WTC11 (cell line): ENCODE results near the gene SLC25A6. TPM values are rescaled to one million over a fixed set of nuclear protein-coding genes. Genes with fewer than 3 reads are reported as not detected.

Experiments
- CBFB ChIP-seq: sonication (generic); formaldehyde crosslinking; IDR thresholded peaks from 2 replicates; pipeline ENCODE4 v1.8.1; 2022; ENCODE audit warnings: mild to moderate bottlenecking, low read depth, missing genetic modification reagents
- CREB1 ChIP-seq: sonication (generic); formaldehyde crosslinking; IDR thresholded peaks from 2 replicates; pipeline ENCODE4 v1.8.0; 2023; ENCODE audit warnings: mild to moderate bottlenecking, missing genetic modification reagents
- FOXK1 ChIP-seq: sonication (generic); formaldehyde crosslinking; IDR thresholded peaks from 2 replicates; pipeline ENCODE4 v1.8.0; 2022; ENCODE audit warnings: mild to moderate bottlenecking, moderate library complexity, missing genetic modification reagents
- HMGA2 ChIP-seq: fragments of 250-450 bp; sonication (Bioruptor Pico); IDR thresholded peaks from 2 replicates; pipeline ENCODE4 v1.4.0; 2021; ENCODE audit warnings: mild to moderate bottlenecking, moderate library complexity
- IRF2 ChIP-seq: sonication (generic); formaldehyde crosslinking; IDR thresholded peaks from 2 replicates; pipeline ENCODE4 v1.8.0; 2022; ENCODE audit warnings: low read depth, missing genetic modification reagents, borderline replicate concordance
- KAT7 ChIP-seq: sonication (generic); formaldehyde crosslinking; IDR thresholded peaks from 2 replicates; pipeline ENCODE4 v1.8.1; 2023; ENCODE audit warnings: missing genetic modification reagents, mild to moderate bottlenecking, borderline replicate concordance
- MYBL2 ChIP-seq: sonication (generic); formaldehyde crosslinking; IDR thresholded peaks from 2 replicates; pipeline ENCODE4 v1.8.1; 2023; ENCODE audit warnings: mild to moderate bottlenecking, moderate library complexity, missing genetic modification reagents
- NR1H2 ChIP-seq: sonication (generic); formaldehyde crosslinking; IDR thresholded peaks from 2 replicates; pipeline ENCODE4 v1.9.0; 2021; ENCODE audit warnings: mild to moderate bottlenecking, moderate library complexity, missing genetic modification reagents
- SMAD3 ChIP-seq: sonication (generic); formaldehyde crosslinking; IDR thresholded peaks from 2 replicates; pipeline ENCODE4 v1.8.0; 2022; ENCODE audit warnings: missing genetic modification reagents, mild to moderate bottlenecking, borderline replicate concordance
- ZNF232 ChIP-seq: sonication (generic); formaldehyde crosslinking; IDR thresholded peaks from 2 replicates; pipeline ENCODE4 v1.8.0; 2022; ENCODE audit warnings: mild to moderate bottlenecking, missing genetic modification reagents
- total RNA-seq: library from RNA; stranded (reverse); gene quantifications from 3 replicates; pipeline ENCODE4 v1.2.3, GENCODE V29; 2021
- TF ChIP-seq, protein P1 (sequence below): fragments of 250-450 bp; sonication (Bioruptor Pico); IDR thresholded peaks from 2 replicates; pipeline ENCODE4 v1.9.0; 2021; ENCODE audit warnings: mild to moderate bottlenecking, borderline replicate concordance
- TF ChIP-seq, protein P2 (sequence below): sonication (generic); formaldehyde crosslinking; IDR thresholded peaks from 2 replicates; pipeline ENCODE4 v1.8.0; 2022; ENCODE audit warnings: mild to moderate bottlenecking, missing genetic modification reagents
- TF ChIP-seq, protein P3 (sequence below): fragments of 250-450 bp; sonication (Bioruptor Pico); IDR thresholded peaks from 2 replicates; pipeline ENCODE4 v1.9.0; 2021; ENCODE audit warnings: mild to moderate bottlenecking
- TF ChIP-seq, protein P4 (sequence below): sonication (generic); formaldehyde crosslinking; IDR thresholded peaks from 2 replicates; pipeline ENCODE4 v1.8.1; 2023; ENCODE audit warnings: mild to moderate bottlenecking, missing genetic modification reagents, borderline replicate concordance
- TF ChIP-seq, protein P5 (sequence below): sonication (generic); formaldehyde crosslinking; IDR thresholded peaks from 2 replicates; pipeline ENCODE4 v1.8.1; 2023; ENCODE audit warnings: mild to moderate bottlenecking, missing genetic modification reagents, moderate library complexity
- TF ChIP-seq, protein P6 (sequence below): fragments of 250-450 bp; sonication (Bioruptor Pico); IDR thresholded peaks from 2 replicates; pipeline ENCODE4 v2.1.2; 2022; ENCODE audit warnings: mild to moderate bottlenecking, moderate library complexity
- TF ChIP-seq, protein P7 (sequence below): sonication (generic); formaldehyde crosslinking; IDR thresholded peaks from 2 replicates; pipeline ENCODE4 v1.8.1; 2023; ENCODE audit warnings: mild to moderate bottlenecking, missing genetic modification reagents, moderate library complexity
- TF ChIP-seq, protein P8 (sequence below): sonication (generic); formaldehyde crosslinking; IDR thresholded peaks from 2 replicates; pipeline ENCODE4 v1.8.1; 2023; ENCODE audit warnings: mild to moderate bottlenecking, missing genetic modification reagents
- TF ChIP-seq, protein P9 (sequence below): sonication (generic); formaldehyde crosslinking; conservative IDR thresholded peaks from 2 replicates; pipeline ENCODE4 v1.8.1; 2023; ENCODE audit warnings: mild to moderate bottlenecking, low read depth, missing genetic modification reagents, moderate library complexity
- TF ChIP-seq, protein P10 (sequence below): sonication (generic); formaldehyde crosslinking; IDR thresholded peaks from 2 replicates; pipeline ENCODE4 v1.8.1; 2022; ENCODE audit warnings: missing genetic modification reagents, borderline replicate concordance

The SLC25A6 gene
- total RNA-seq, 1 experiment from 2014 or later = 627 TPM

DNA sequence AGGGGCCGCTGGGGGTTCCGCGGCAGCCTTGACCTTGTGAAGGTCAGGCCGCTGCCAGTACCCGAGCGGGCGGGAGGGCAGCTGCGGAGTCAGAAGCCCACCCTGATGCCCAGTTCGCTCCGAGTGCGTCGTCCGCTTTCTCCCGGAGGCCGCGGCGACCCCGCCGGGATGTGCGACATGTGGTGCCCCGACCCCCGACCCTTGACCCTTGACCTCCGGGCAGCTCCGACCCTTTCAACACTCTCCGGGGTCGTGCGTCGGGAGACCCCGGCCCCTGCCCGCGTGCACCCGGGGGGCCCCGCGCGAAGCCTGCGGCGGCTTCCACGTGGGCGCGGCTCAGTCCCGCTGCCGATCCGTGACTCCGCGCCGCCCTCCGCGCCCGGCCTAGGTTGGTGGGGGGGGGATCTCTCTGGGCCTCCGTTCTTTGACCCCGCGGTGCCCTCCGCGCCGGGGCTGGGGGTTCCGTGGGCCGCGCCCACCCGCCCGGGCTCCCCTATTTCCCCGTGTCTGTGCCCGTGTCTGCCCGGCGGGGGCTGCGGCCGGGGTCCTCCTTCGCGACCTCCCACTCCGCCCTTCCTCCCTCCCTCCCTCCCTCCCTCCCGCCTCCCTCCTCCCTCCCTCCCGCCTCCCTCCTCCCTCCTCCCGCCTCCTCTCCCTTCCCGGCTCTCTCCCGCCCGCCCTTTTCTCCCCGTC, 609 bp upstream of the SLC25A6 start (continued):
- TF ChIP-seq, protein P1, sequence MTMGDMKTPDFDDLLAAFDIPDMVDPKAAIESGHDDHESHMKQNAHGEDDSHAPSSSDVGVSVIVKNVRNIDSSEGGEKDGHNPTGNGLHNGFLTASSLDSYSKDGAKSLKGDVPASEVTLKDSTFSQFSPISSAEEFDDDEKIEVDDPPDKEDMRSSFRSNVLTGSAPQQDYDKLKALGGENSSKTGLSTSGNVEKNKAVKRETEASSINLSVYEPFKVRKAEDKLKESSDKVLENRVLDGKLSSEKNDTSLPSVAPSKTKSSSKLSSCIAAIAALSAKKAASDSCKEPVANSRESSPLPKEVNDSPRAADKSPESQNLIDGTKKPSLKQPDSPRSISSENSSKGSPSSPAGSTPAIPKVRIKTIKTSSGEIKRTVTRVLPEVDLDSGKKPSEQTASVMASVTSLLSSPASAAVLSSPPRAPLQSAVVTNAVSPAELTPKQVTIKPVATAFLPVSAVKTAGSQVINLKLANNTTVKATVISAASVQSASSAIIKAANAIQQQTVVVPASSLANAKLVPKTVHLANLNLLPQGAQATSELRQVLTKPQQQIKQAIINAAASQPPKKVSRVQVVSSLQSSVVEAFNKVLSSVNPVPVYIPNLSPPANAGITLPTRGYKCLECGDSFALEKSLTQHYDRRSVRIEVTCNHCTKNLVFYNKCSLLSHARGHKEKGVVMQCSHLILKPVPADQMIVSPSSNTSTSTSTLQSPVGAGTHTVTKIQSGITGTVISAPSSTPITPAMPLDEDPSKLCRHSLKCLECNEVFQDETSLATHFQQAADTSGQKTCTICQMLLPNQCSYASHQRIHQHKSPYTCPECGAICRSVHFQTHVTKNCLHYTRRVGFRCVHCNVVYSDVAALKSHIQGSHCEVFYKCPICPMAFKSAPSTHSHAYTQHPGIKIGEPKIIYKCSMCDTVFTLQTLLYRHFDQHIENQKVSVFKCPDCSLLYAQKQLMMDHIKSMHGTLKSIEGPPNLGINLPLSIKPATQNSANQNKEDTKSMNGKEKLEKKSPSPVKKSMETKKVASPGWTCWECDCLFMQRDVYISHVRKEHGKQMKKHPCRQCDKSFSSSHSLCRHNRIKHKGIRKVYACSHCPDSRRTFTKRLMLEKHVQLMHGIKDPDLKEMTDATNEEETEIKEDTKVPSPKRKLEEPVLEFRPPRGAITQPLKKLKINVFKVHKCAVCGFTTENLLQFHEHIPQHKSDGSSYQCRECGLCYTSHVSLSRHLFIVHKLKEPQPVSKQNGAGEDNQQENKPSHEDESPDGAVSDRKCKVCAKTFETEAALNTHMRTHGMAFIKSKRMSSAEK (CRISPR knock-in tag) = no peak
- TF ChIP-seq, protein P2, sequence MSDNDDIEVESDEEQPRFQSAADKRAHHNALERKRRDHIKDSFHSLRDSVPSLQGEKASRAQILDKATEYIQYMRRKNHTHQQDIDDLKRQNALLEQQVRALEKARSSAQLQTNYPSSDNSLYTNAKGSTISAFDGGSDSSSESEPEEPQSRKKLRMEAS = peak; percentile 11; the same call in 1 of the 2 replicates
- TF ChIP-seq CBFB (CRISPR knock-in tag) = no peak
- TF ChIP-seq, protein P3, sequence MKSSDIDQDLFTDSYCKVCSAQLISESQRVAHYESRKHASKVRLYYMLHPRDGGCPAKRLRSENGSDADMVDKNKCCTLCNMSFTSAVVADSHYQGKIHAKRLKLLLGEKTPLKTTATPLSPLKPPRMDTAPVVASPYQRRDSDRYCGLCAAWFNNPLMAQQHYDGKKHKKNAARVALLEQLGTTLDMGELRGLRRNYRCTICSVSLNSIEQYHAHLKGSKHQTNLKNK = no peak
- TF ChIP-seq SMAD3 (CRISPR knock-in tag) = no peak
- TF ChIP-seq, protein P4, sequence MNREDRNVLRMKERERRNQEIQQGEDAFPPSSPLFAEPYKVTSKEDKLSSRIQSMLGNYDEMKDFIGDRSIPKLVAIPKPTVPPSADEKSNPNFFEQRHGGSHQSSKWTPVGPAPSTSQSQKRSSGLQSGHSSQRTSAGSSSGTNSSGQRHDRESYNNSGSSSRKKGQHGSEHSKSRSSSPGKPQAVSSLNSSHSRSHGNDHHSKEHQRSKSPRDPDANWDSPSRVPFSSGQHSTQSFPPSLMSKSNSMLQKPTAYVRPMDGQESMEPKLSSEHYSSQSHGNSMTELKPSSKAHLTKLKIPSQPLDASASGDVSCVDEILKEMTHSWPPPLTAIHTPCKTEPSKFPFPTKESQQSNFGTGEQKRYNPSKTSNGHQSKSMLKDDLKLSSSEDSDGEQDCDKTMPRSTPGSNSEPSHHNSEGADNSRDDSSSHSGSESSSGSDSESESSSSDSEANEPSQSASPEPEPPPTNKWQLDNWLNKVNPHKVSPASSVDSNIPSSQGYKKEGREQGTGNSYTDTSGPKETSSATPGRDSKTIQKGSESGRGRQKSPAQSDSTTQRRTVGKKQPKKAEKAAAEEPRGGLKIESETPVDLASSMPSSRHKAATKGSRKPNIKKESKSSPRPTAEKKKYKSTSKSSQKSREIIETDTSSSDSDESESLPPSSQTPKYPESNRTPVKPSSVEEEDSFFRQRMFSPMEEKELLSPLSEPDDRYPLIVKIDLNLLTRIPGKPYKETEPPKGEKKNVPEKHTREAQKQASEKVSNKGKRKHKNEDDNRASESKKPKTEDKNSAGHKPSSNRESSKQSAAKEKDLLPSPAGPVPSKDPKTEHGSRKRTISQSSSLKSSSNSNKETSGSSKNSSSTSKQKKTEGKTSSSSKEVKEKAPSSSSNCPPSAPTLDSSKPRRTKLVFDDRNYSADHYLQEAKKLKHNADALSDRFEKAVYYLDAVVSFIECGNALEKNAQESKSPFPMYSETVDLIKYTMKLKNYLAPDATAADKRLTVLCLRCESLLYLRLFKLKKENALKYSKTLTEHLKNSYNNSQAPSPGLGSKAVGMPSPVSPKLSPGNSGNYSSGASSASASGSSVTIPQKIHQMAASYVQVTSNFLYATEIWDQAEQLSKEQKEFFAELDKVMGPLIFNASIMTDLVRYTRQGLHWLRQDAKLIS (CRISPR knock-in tag) = no peak
- no peak for TF ChIP-seq CREB1
- no peak for TF ChIP-seq IRF2 (CRISPR knock-in tag)
- no peak; the same call in 1 of the 2 replicates for TF ChIP-seq FOXK1 (CRISPR knock-in tag)
- TF ChIP-seq MYBL2 (CRISPR knock-in tag) = peak; percentile 38; the same call in 1 of the 2 replicates
- TF ChIP-seq HMGA2 (CRISPR knock-in tag) = no peak
- TF ChIP-seq, protein P5, sequence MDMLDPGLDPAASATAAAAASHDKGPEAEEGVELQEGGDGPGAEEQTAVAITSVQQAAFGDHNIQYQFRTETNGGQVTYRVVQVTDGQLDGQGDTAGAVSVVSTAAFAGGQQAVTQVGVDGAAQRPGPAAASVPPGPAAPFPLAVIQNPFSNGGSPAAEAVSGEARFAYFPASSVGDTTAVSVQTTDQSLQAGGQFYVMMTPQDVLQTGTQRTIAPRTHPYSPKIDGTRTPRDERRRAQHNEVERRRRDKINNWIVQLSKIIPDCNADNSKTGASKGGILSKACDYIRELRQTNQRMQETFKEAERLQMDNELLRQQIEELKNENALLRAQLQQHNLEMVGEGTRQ (CRISPR knock-in tag) = no peak
- no peak for TF ChIP-seq KAT7
- TF ChIP-seq NR1H2 (CRISPR knock-in tag) = no peak
- TF ChIP-seq, protein P6, sequence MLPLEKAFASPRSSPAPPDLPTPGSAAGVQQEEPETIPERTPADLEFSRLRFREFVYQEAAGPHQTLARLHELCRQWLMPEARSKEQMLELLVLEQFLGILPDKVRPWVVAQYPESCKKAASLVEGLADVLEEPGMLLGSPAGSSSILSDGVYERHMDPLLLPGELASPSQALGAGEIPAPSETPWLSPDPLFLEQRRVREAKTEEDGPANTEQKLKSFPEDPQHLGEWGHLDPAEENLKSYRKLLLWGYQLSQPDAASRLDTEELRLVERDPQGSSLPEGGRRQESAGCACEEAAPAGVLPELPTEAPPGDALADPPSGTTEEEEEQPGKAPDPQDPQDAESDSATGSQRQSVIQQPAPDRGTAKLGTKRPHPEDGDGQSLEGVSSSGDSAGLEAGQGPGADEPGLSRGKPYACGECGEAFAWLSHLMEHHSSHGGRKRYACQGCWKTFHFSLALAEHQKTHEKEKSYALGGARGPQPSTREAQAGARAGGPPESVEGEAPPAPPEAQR = no peak
- TF ChIP-seq, protein P7, sequence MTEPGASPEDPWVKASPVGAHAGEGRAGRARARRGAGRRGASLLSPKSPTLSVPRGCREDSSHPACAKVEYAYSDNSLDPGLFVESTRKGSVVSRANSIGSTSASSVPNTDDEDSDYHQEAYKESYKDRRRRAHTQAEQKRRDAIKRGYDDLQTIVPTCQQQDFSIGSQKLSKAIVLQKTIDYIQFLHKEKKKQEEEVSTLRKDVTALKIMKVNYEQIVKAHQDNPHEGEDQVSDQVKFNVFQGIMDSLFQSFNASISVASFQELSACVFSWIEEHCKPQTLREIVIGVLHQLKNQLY (CRISPR knock-in tag) = no peak
- TF ChIP-seq ZNF232 (CRISPR knock-in tag) = no peak
- TF ChIP-seq, protein P8, sequence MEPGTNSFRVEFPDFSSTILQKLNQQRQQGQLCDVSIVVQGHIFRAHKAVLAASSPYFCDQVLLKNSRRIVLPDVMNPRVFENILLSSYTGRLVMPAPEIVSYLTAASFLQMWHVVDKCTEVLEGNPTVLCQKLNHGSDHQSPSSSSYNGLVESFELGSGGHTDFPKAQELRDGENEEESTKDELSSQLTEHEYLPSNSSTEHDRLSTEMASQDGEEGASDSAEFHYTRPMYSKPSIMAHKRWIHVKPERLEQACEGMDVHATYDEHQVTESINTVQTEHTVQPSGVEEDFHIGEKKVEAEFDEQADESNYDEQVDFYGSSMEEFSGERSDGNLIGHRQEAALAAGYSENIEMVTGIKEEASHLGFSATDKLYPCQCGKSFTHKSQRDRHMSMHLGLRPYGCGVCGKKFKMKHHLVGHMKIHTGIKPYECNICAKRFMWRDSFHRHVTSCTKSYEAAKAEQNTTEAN (CRISPR knock-in tag) = no peak
- TF ChIP-seq, protein P9, sequence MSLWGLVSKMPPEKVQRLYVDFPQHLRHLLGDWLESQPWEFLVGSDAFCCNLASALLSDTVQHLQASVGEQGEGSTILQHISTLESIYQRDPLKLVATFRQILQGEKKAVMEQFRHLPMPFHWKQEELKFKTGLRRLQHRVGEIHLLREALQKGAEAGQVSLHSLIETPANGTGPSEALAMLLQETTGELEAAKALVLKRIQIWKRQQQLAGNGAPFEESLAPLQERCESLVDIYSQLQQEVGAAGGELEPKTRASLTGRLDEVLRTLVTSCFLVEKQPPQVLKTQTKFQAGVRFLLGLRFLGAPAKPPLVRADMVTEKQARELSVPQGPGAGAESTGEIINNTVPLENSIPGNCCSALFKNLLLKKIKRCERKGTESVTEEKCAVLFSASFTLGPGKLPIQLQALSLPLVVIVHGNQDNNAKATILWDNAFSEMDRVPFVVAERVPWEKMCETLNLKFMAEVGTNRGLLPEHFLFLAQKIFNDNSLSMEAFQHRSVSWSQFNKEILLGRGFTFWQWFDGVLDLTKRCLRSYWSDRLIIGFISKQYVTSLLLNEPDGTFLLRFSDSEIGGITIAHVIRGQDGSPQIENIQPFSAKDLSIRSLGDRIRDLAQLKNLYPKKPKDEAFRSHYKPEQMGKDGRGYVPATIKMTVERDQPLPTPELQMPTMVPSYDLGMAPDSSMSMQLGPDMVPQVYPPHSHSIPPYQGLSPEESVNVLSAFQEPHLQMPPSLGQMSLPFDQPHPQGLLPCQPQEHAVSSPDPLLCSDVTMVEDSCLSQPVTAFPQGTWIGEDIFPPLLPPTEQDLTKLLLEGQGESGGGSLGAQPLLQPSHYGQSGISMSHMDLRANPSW = no peak
- TF ChIP-seq, protein P10, sequence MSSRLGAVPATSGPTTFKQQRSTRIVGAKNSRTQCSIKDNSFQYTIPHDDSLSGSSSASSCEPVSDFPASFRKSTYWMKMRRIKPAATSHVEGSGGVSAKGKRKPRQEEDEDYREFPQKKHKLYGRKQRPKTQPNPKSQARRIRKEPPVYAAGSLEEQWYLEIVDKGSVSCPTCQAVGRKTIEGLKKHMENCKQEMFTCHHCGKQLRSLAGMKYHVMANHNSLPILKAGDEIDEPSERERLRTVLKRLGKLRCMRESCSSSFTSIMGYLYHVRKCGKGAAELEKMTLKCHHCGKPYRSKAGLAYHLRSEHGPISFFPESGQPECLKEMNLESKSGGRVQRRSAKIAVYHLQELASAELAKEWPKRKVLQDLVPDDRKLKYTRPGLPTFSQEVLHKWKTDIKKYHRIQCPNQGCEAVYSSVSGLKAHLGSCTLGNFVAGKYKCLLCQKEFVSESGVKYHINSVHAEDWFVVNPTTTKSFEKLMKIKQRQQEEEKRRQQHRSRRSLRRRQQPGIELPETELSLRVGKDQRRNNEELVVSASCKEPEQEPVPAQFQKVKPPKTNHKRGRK (CRISPR knock-in tag) = no peak
